HL-60 (cell line): ENCODE data around the gene IGFBP2.
A peak's percentile ranks its signal among the peaks of the same experiment; 100 is the strongest.

ENCODE experiments used
- DNase-seq, 2 experiments: peaks; one replicate each; pipeline ENCODE4 v3.0.0-alpha.2; 2010 to 2020; ENCODE audit warnings: low read depth in 1 of 2, low spot score in 1 of 2
- H3K27ac ChIP-seq: fragments of 250-450 bp; sonication (Bioruptor Pico); replicated peaks from 2 replicates; pipeline ENCODE4 v1.5.1; 2020; ENCODE audit warnings: mild to moderate bottlenecking, moderate library complexity
- H3K27me3 ChIP-seq: fragments of 250-450 bp; sonication (Bioruptor Pico); 2 replicates; pipeline ENCODE4 v1.5.1; 2021; ENCODE audit warnings: mild to moderate bottlenecking, moderate library complexity; ENCODE audit not compliant: insufficient read depth, poor library complexity, severe bottlenecking
- H3K4me3 ChIP-seq: replicated peaks from 2 replicates; pipeline ENCODE4 v1.5.1; 2011; ENCODE audit warnings: mild to moderate bottlenecking, control low read depth, low read length; ENCODE audit not compliant: insufficient read depth
- CTCF ChIP-seq: IDR thresholded peaks from one replicate; pipeline ENCODE4 v1.5.1; 2011; ENCODE audit warnings: low read length, control low read depth, inconsistent platforms; ENCODE audit not compliant: insufficient read depth
- GABPA ChIP-seq: IDR thresholded peaks from 2 replicates; pipeline ENCODE4 v1.6.1; 2012; ENCODE audit warnings: low read depth
- POLR2AphosphoS5 ChIP-seq: IDR thresholded peaks from 2 replicates; pipeline ENCODE4 v1.6.1; 2012; ENCODE audit warnings: low read depth
- REST ChIP-seq: IDR thresholded peaks from 2 replicates; pipeline ENCODE4 v1.6.1; 2012; ENCODE audit warnings: low read depth; ENCODE audit not compliant: insufficient replicate concordance
- SPI1 ChIP-seq: IDR thresholded peaks from 2 replicates; pipeline ENCODE4 v1.6.1; 2012; ENCODE audit warnings: low read depth, mild to moderate bottlenecking, borderline replicate concordance

IGFBP2 gene

GRCh38 chr2:216687111-216687510 is 53.9 kb downstream of the IGFBP2 start:
- peaks cover 20% of the 10 kb centered on the region for H3K27me3 ChIP-seq
- H3K27ac ChIP-seq: no peak overlapping the region
- H3K4me3 ChIP-seq: no peak overlapping the region
- no peak for TF ChIP-seq REST
- no peak for TF ChIP-seq GABPA
- TF ChIP-seq CTCF: no peak
- no peak for TF ChIP-seq POLR2AphosphoS5
- TF ChIP-seq SPI1: no peak
- no peak for DNase-seq

GRCh38 chr2:216687646-216688045 is 54.4 kb downstream of the IGFBP2 start:
- TF ChIP-seq GABPA (no peak), POLR2AphosphoS5 (no peak), SPI1 (peak; percentile 45; the same call in 1 of the 2 replicates), CTCF (no peak), REST (no peak)
- Histone ChIP-seq H3K27me3 (peaks cover 25% of the 10 kb centered on the region), H3K27ac (no peak overlapping the region), H3K4me3 (no peak overlapping the region)
- no peak for DNase-seq

GRCh38 chr2:216688731-216689340 is 55.6 kb downstream of the IGFBP2 start:
- Histone ChIP-seq H3K27me3 (peaks cover 34% of the 10 kb centered on the region), H3K27ac (no peak overlapping the region), H3K4me3 (no peak overlapping the region)
- no peak for DNase-seq
- no peak for TF ChIP-seq GABPA
- no peak for TF ChIP-seq CTCF
- TF ChIP-seq REST: no peak
- TF ChIP-seq SPI1: no peak
- no peak for TF ChIP-seq POLR2AphosphoS5
